A549 treated with RU486 at 1 μM for 4 hours (cell line): ENCODE data around the gene ATP4A. TPM values are rescaled to one million over a fixed set of nuclear protein-coding genes. Genes with fewer than 3 reads are reported as not detected.

Experiments used
- total RNA-seq: library from RNA; stranded (reverse); fragments of 200-300 nt; extraction: Qiagen RNA extraction; gene quantifications from 5 replicates; pipeline ENCODE4 v1.2.3, GENCODE V29; 2022; ENCODE audit warnings: low read depth

ATP4A gene
- not detected in 5 replicates for total RNA-seq

DNA sequence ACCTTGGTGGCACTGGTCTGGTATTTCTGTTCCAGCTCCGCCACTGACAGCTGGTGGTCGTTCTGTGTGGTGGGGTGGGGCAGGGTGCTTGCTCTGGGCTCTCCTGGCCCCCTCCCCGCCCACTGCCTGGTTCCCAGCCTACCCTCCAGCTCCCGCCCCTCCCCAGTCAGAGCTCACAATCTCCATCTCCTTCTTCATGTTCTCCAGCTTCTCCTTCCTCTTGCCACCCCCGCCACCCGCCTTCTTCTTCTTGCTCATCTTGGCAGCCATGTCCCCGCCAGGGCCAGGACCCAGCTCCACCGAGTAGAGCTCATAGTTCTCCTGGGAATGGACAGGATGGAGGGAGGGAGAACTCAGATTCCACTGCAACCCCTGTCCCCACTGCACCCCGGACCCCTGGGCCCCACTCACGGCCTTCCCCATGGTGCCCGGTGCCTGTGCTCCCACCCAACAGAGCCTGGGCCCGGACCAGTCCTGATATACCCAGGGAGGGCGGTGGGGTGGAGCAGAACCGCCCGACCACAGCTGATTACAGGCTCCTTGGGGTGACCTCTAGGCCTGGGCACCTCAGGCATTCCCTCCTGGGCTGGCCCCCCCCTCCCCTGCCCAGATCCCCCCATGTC is at the start of gene ATP4A:
Gene ATP4A, minus strand, starts transcription at position 452 of the 623 bp plus-strand sequence. Its CDS starts 29 bp downstream, at position 423.

DNA sequence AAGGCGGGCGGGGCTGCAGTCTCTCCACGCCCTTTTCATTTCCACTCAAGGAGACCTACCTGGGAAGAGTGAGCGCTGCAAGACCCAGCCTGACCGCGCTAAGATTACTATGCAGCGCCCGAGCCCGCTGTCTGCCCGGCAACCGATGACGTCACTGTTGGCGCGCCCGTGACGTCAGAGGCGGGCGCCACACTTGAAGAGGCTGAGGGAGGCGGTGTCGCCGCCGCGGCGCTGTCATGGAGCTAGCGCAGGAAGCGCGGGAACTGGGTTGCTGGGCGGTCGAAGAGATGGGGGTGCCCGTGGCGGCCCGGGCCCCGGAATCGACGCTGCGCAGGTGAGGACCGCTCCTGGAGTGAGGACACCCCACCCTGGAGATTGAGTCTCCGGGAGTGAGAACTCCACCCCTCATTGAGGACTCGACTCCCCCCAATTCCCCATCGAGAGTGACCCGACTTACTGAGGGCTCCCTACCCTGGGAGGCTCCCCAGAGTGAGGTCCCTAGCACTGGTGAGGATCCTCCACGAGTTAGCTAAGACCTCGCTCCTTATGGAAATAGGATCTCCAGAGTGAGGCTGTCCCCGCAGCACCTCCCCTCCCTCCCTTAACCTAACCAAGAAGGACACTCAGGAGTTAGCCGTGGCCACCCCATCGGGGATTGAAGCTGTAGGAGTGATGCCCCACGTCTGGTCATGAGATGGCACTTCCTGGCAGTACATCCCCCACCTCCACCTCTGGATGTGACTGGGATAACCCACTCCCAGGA is 49.3 kb upstream of the ATP4A start, which contains the start of gene HAUS5:
Gene HAUS5, plus strand, starts transcription at position 177 of the 763 bp plus-strand sequence. Its CDS starts 60 bp downstream, at position 237.

DNA sequence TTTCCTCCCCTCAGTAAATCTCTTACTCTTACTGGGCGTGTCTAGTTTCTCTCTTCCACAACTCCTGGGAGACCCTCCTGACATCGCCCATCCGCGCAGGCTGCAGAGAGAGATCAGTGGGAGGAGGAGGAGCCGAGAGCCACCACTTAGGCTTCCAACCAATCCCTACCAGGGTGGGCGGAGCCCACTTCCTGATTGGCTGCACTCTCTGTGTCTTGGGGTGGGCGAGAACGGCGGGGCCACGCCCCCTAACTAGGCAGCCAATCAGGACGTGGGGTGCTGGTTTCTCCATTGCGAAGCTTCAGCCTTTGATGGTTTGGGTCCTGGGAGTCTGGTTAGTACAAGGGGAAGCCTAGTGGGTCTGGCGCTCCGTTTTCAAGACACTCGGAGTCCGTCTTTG is 22.4 kb upstream of the ATP4A start, which contains the start of gene PMIS2:
Gene PMIS2, plus strand, starts transcription at position 326 of the 400 bp plus-strand sequence. CDS start 87 bp downstream, outside the sequence.

GRCh38 chr19:35545001-35545854 is 18.2 kb downstream of the ATP4A start, which contains the start of gene TMEM147:
TSS of gene TMEM147 (plus strand) at chr19:35545626. CDS start at chr19:35545740, 114 bp downstream.

DNA sequence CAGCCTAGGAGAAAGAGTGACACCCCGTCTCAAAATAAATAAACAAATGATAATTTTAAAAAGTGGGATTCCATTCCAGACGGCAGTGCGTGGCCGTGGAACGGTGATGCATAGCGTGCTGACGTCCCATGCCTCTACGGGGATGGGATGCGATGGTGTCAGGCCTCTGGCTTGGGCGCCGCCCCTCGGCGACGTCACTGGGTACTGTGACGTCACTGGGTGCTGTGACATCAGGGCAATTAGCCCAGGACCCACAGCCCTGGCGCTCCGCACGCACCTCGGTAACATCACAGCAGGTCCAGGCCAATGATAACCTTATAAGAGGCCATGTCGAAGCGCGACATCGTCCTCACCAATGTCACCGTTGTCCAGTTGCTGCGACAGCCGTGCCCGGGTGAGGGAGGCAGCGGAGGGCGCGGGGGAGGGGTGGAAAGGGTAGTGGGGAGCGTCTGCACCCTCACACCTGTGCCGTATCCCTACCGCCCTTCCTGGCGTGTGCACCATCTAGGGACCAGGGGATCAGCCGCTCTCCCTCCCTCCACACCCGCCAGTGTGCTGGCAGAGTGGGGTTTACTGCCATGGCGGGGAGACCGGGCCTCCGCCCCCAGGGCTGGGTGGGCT is 30.1 kb downstream of the ATP4A start, which contains the start of gene GAPDHS:
Gene GAPDHS, plus strand, starts transcription at position 256 of the 621 bp plus-strand sequence. Its CDS starts 72 bp downstream, at position 328.

GRCh38 chr19:35528218-35529038 is 35.0 kb downstream of the ATP4A start, which contains the start of gene SBSN:
TSS of gene SBSN (minus strand) at chr19:35528311. CDS start at chr19:35528281, 30 bp downstream.

GRCh38 chr19:35513628-35514281 is 49.7 kb downstream of the ATP4A start, which contains the start of gene DMKN:
TSS of gene DMKN (minus strand) at chr19:35513649. CDS start at chr19:35513475, 174 bp downstream.

Other genes starting within 250 kb of the ATP4A start
- gene CD22, start 234.5 kb downstream of the ATP4A start, total RNA-seq = 0.49 to 2.2 TPM (median 0.81 TPM) in 5 replicates
- gene FFAR1, start 215.8 kb downstream of the ATP4A start, total RNA-seq = 0.06 TPM in 1 of 5 replicates, not detected in the others
- gene FFAR3, start 205.2 kb downstream of the ATP4A start, total RNA-seq = not detected in 5 replicates
- gene GPR42, start 192.6 kb downstream of the ATP4A start, total RNA-seq = not detected in 5 replicates
- gene FFAR2, start 115.4 kb downstream of the ATP4A start, total RNA-seq = not detected in 5 replicates
- gene KRTDAP, start 73.2 kb downstream of the ATP4A start, total RNA-seq = not detected in 5 replicates
- 29.0 to 46.4 TPM (median 36.8 TPM) in 5 replicates for gene DMKN, start 50.0 kb downstream of the ATP4A start, total RNA-seq
- gene SBSN, start 35.3 kb downstream of the ATP4A start, total RNA-seq = 2.0 to 3.9 TPM (median 2.9 TPM) in 5 replicates
- not detected in 5 replicates for gene GAPDHS, start 30.2 kb downstream of the ATP4A start, total RNA-seq
- 378 to 437 TPM (median 424 TPM) in 5 replicates for gene TMEM147, start 18.0 kb downstream of the ATP4A start, total RNA-seq
- gene PMIS2, start 22.5 kb upstream of the ATP4A start, total RNA-seq = not detected in 5 replicates
- gene HAUS5, start 49.1 kb upstream of the ATP4A start, total RNA-seq = 11.9 to 16.6 TPM (median 15.7 TPM) in 5 replicates
- 137 to 219 TPM (median 210 TPM) in 5 replicates for gene RBM42, start 65.4 kb upstream of the ATP4A start, total RNA-seq
- gene ETV2, start 78.1 kb upstream of the ATP4A start, total RNA-seq = 1.4 to 2.8 TPM (median 2.2 TPM) in 5 replicates
- 1,299 to 1,635 TPM (median 1,348 TPM) in 5 replicates for gene COX6B1, start 84.7 kb upstream of the ATP4A start, total RNA-seq
- gene UPK1A, start 102.9 kb upstream of the ATP4A start, total RNA-seq = 0.67 to 0.99 TPM (median 0.85 TPM) in 5 replicates
- not detected in 5 replicates for gene ZBTB32, start 140.9 kb upstream of the ATP4A start, total RNA-seq
- 49.8 to 65.3 TPM (median 57.7 TPM) in 5 replicates for gene KMT2B, start 154.3 kb upstream of the ATP4A start, total RNA-seq
- gene IGFLR1, start 178.8 kb upstream of the ATP4A start, total RNA-seq = 10.7 to 12.8 TPM (median 11.2 TPM) in 5 replicates
- gene U2AF1L4, start 181.8 kb upstream of the ATP4A start, total RNA-seq = 24.3 to 27.8 TPM (median 26.3 TPM) in 5 replicates
- gene PSENEN, start 182.0 kb upstream of the ATP4A start, total RNA-seq = 261 to 334 TPM (median 293 TPM) in 5 replicates
- 20.4 to 23.4 TPM (median 22.5 TPM) in 5 replicates for gene LIN37, start 184.9 kb upstream of the ATP4A start, total RNA-seq
- gene HSPB6, start 193.4 kb upstream of the ATP4A start, total RNA-seq = 0.10 to 0.30 TPM (median 0.24 TPM) in 5 replicates
- gene PROSER3, start 194.5 kb upstream of the ATP4A start, total RNA-seq = 25.6 to 28.1 TPM (median 27.1 TPM) in 5 replicates
- gene ARHGAP33, start 211.9 kb upstream of the ATP4A start, total RNA-seq = 2.7 to 7.3 TPM (median 5.7 TPM) in 5 replicates
- 0.18 to 0.61 TPM (median 0.44 TPM) in 5 replicates for gene PRODH2, start 249.2 kb upstream of the ATP4A start, total RNA-seq